Measurements from ENCODE around the gene OR56A5. TPM values are rescaled to one million over a fixed set of nuclear protein-coding genes. Genes with fewer than 3 reads are reported as not detected.
"Not testable (repeated sequence)": the region's sequence is repeated elsewhere in the genome, so short reads cannot be mapped to it uniquely, and the experiment has no call there.

OR56A5 gene
- total RNA-seq, 2 donors from 2014 or later = not detected

DNA sequence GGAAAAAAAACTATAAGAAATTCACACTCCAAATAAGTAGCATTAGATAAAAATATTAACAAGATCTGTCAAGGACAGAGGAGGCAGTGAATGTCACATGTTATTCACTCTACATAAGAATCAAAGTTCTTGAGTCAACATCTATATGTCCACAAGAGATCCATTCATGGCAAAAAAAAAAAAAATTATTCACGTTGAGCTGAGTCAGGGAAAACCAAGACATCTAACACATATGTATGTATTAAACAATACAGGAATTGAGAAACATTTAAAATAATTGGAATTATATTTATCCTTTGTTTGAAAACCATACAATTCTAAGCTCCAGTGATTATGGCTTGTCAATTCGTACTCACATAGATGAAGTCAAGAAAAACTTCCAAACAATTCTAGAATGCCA is 1.3 kb downstream of the OR56A5 start:
- Mint-ChIP-seq H3K36me3 (ENCODE audit: low read depth) (no peaks in the 10 kb centered on the region), H3K27me3 (peaks cover 11% of the 10 kb centered on the region), H3K27ac (no peak overlapping the region), H3K4me3 (no peak overlapping the region), H3K9me3 (peaks cover 15% of the 10 kb centered on the region), H3K4me1 (no peaks in the 10 kb centered on the region)
- ATAC-seq (replicated peaks) = no peak

GRCh38 chr11:5960704-5961320 is 7.5 kb downstream of the OR56A5 start:
- not testable (repeated sequence) for ATAC-seq (replicated peaks); H3K4me3 Mint-ChIP-seq; H3K36me3 Mint-ChIP-seq (ENCODE audit: low read depth); H3K4me1 Mint-ChIP-seq; H3K27me3 Mint-ChIP-seq; H3K27ac Mint-ChIP-seq
- H3K9me3 Mint-ChIP-seq = peaks cover 15% of the 10 kb centered on the region

- Mint-ChIP-seq H3K9me3 (no peaks in the 10 kb centered on the region), H3K27ac (no peak overlapping the region), H3K36me3 (ENCODE audit: low read depth) (no peaks in the 10 kb centered on the region), H3K27me3 (no peaks in the 10 kb centered on the region), H3K4me3 (no peak overlapping the region), H3K4me1 (no peaks in the 10 kb centered on the region)
- no peak for ATAC-seq (replicated peaks)
Measured at GRCh38 chr11:5955586-5955985, 12.7 kb downstream of the OR56A5 start.

DNA sequence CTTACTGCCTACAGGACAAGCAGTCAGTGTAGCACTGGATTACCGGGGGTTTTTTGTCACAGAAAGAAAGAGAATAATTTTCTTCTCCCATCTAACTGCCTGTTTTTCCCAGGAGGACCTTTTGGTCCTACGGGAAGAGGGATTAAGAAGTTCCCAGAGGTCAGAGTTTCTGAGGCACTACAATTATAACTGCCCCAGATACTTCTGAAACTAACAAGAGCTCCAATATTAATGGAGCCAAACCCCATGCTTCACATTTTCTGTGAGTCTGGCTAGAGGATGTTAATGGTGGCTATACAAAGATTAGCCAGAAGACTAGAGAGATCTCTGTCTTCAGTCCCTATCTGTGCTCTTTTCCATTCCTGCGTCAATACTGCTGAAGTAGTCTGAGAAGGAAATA is 26.3 kb downstream of the OR56A5 start, which contains the start of gene OR56A3:
Gene OR56A3, plus strand, starts transcription at position 301 of the 400 bp plus-strand sequence. CDS start 5,096 bp downstream, outside the sequence.
- H3K9me3 Mint-ChIP-seq = no peaks in the 10 kb centered on the region
- no peaks in the 10 kb centered on the region for H3K36me3 Mint-ChIP-seq (ENCODE audit: low read depth)
- no peak for ATAC-seq (replicated peaks)
- H3K27me3 Mint-ChIP-seq = no peaks in the 10 kb centered on the region
- H3K4me1 Mint-ChIP-seq = no peaks in the 10 kb centered on the region
- no peak within 1 kb of the TSS for H3K4me3 Mint-ChIP-seq
- H3K27ac Mint-ChIP-seq = no peak within 1 kb of the TSS

GRCh38 chr11:5940748-5941147 is 27.5 kb downstream of the OR56A5 start:
- H3K9me3 Mint-ChIP-seq = no peaks in the 10 kb centered on the region
- H3K4me3 Mint-ChIP-seq = no peak overlapping the region
- H3K36me3 Mint-ChIP-seq (ENCODE audit: low read depth) = no peaks in the 10 kb centered on the region
- H3K27me3 Mint-ChIP-seq = no peaks in the 10 kb centered on the region
- H3K4me1 Mint-ChIP-seq = no peaks in the 10 kb centered on the region
- ATAC-seq (replicated peaks) = no peak
- H3K27ac Mint-ChIP-seq = no peak overlapping the region

DNA sequence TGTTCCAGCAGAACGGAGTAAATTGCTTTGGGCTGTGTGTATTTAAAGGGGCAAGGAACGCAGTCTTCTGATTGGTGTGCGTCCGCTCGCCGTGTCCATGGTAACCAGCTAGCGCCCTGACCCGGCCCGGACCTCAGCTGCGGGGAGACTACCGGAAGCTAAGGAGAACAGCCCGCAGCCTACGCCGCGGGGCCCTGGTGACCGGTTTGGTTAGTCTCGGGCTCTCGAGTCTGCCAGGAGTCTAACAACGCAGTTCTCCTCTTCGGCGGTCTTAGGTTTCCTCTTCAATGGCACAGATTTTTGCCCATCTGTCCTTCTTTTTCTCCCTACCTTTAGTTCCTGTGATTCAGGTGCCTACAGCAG is 29.7 kb downstream of the OR56A5 start:
- Mint-ChIP-seq H3K4me3 (no peak overlapping the region), H3K9me3 (no peaks in the 10 kb centered on the region), H3K36me3 (ENCODE audit: low read depth) (no peaks in the 10 kb centered on the region), H3K27me3 (no peaks in the 10 kb centered on the region), H3K27ac (no peak overlapping the region), H3K4me1 (no peaks in the 10 kb centered on the region)
- ATAC-seq (replicated peaks) = no peak

DNA sequence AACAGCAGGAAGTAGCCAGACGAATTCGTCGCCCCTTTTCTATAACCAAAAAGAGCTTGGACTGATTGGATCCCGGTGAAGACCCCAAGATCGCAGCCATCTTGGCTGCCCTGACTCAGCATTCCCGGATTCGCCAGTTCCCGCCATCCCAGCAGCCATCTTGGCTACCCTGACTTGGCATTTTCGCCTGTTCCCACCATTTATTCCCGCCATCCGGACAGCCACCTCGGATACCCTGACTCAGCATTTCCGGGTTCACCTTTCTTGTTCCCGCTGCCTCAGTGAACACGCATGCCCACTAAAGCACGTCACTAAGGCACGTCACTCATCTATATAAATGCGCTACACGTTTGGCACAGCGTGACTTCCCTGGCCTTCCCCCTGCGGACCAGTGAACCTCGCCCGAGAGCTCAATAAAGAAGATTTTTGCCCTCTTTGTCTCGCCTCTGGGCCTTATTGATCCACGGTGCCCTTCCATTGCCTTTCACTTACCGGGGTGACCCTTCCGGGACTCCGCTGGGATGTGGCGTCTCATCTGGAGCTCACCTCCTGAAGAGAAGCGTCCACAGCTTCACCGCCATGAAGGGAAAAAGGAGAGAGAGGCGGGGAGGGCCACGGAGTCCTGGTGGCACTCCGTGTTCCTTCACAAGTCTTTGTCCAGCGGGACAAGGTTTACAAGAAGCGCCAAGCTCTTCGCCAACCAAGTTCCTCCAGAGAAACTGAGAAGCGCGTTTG is 30.3 kb downstream of the OR56A5 start:
- no peaks in the 10 kb centered on the region for H3K36me3 Mint-ChIP-seq (ENCODE audit: low read depth)
- ATAC-seq (replicated peaks) = no peak
- no peak overlapping the region for H3K4me3 Mint-ChIP-seq
- no peak overlapping the region for H3K27ac Mint-ChIP-seq
- no peaks in the 10 kb centered on the region for H3K9me3 Mint-ChIP-seq
- H3K27me3 Mint-ChIP-seq = no peaks in the 10 kb centered on the region
- no peaks in the 10 kb centered on the region for H3K4me1 Mint-ChIP-seq

DNA sequence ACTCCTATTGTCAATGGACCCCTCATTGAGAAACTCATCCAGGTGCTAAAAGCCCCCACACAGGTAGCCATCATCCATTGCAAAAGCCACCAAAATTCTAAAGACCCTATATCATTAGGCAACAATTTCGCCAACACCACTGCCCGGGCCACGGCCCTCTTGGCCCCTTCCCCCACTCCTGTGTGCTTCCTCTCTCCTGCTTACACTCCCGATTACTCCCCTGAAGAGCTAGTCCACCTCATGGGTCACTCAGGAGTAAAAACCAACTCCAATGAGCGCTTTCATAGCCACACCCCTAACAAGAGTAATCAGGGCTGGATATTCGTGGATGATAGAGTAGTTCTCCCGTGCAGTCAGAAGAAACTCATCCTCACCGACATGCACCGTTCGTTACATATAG is 35.2 kb downstream of the OR56A5 start:
- Mint-ChIP-seq H3K4me3 (no peak overlapping the region), H3K27me3 (peaks cover 5% of the 10 kb centered on the region), H3K27ac (no peak overlapping the region), H3K36me3 (ENCODE audit: low read depth) (no peaks in the 10 kb centered on the region), H3K4me1 (no peaks in the 10 kb centered on the region), H3K9me3 (peaks cover 19% of the 10 kb centered on the region)
- ATAC-seq (replicated peaks) = no peak

DNA sequence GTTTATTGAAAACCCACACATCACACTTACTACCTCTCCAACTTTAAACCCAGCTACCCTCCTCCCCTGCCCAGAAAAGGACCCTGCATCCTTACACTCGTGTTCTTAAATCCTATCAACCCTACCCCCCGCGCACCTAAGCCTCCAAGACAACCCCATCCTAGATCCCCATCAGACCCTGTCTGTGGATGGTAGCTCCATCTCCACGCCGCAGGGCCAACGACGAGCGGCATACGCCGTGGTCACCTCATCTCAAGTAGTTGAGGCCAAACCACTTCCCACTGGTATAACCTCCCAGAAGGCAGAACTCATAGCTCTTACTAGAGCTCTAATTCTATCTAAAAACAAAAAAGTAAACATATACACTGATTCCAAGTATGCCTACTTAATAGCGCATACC is 35.6 kb downstream of the OR56A5 start:
- Mint-ChIP-seq H3K27ac (no peak overlapping the region), H3K36me3 (ENCODE audit: low read depth) (no peaks in the 10 kb centered on the region), H3K4me3 (no peak overlapping the region), H3K4me1 (no peaks in the 10 kb centered on the region), H3K9me3 (peaks cover 19% of the 10 kb centered on the region), H3K27me3 (peaks cover 5% of the 10 kb centered on the region)
- no peak for ATAC-seq (replicated peaks)

DNA sequence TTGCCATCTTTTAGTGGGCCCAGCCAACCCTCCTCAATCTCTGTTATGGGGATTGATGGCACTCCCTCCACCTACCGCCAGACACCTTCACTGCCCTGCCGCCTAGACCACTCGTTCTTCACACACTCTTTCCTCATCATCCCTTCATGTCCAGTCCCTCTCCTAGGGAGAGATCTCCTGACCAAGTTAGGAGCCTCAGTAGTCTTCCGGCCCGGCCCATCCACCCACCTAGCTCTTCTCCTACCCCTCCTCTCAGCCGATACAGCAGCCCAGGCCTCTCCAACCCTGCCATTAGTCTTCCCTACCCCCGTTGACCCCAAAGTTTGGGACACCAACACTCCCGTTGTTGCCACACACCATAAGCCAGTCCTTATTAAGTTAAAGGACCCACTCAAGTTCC is 37.2 kb downstream of the OR56A5 start:
- no peak overlapping the region for H3K4me3 Mint-ChIP-seq
- no peaks in the 10 kb centered on the region for H3K4me1 Mint-ChIP-seq
- no peak for ATAC-seq (replicated peaks)
- H3K9me3 Mint-ChIP-seq = peaks cover 19% of the 10 kb centered on the region
- no peak overlapping the region for H3K27ac Mint-ChIP-seq
- no peaks in the 10 kb centered on the region for H3K36me3 Mint-ChIP-seq (ENCODE audit: low read depth)
- H3K27me3 Mint-ChIP-seq = peaks cover 5% of the 10 kb centered on the region

DNA sequence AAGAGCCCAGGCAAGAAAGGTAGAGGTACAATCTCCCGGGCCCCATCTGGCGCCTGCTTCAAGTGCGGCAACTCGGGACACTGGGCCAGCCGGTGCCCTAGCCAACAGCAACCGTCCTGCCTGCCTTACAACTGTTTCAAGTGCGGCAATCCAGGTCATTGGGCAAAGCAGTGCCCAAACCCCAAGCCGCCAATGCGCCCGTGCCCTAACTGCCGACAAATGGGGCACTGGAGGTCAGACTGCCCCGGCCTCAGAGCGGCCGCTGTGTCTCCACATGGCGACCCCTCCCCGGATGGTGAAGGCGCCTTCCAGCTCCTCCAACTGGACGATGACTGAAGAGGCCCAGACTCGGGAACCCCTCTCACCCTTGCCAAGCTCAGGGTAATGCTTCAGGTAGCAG is 37.7 kb downstream of the OR56A5 start:
- Mint-ChIP-seq H3K27ac (no peak overlapping the region), H3K27me3 (peaks cover 5% of the 10 kb centered on the region), H3K4me3 (no peak overlapping the region), H3K4me1 (no peaks in the 10 kb centered on the region), H3K36me3 (ENCODE audit: low read depth) (no peaks in the 10 kb centered on the region), H3K9me3 (peaks cover 19% of the 10 kb centered on the region)
- ATAC-seq (replicated peaks) = no peak

- H3K27me3 Mint-ChIP-seq = peaks cover 5% of the 10 kb centered on the region
- no peak overlapping the region for H3K27ac Mint-ChIP-seq
- ATAC-seq (replicated peaks) = no peak
- H3K36me3 Mint-ChIP-seq (ENCODE audit: low read depth) = no peaks in the 10 kb centered on the region
- H3K4me1 Mint-ChIP-seq = no peaks in the 10 kb centered on the region
- peaks cover 22% of the 10 kb centered on the region for H3K9me3 Mint-ChIP-seq
- no peak overlapping the region for H3K4me3 Mint-ChIP-seq
Measured at GRCh38 chr11:5929571-5930368, 38.5 kb downstream of the OR56A5 start.

GRCh38 chr11:5928811-5929210 is 39.5 kb downstream of the OR56A5 start:
- H3K27me3 Mint-ChIP-seq = peaks cover 5% of the 10 kb centered on the region
- H3K27ac Mint-ChIP-seq = no peak overlapping the region
- ATAC-seq (replicated peaks) = no peak
- H3K9me3 Mint-ChIP-seq = peaks cover 25% of the 10 kb centered on the region
- no peaks in the 10 kb centered on the region for H3K4me1 Mint-ChIP-seq
- no peak overlapping the region for H3K4me3 Mint-ChIP-seq
- H3K36me3 Mint-ChIP-seq (ENCODE audit: low read depth) = no peaks in the 10 kb centered on the region

GRCh38 chr11:5928271-5928670 is 40.0 kb downstream of the OR56A5 start:
- H3K4me1 Mint-ChIP-seq = no peaks in the 10 kb centered on the region
- H3K9me3 Mint-ChIP-seq = peaks cover 25% of the 10 kb centered on the region
- peaks cover 5% of the 10 kb centered on the region for H3K27me3 Mint-ChIP-seq
- no peak for ATAC-seq (replicated peaks)
- no peak overlapping the region for H3K4me3 Mint-ChIP-seq
- no peaks in the 10 kb centered on the region for H3K36me3 Mint-ChIP-seq (ENCODE audit: low read depth)
- no peak overlapping the region for H3K27ac Mint-ChIP-seq

DNA sequence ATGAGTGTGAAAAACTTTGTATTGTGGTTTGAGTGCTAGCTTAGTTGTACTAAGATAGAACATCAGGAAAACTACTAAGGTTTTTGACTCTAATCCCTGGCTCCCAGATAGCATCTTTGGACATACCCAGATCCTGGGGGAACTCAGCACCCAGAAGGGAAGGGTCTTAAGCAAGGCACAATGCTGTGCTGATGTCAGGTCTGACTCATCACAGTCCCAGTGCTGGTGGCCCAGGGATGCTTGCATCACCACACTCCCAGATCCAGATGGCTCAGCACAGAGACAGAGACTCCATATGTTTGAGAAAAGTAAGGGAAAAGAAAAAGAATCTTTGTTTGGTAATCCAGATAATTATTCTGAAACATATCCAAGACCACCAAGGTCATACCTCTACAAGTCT is 44.5 kb downstream of the OR56A5 start:
- Mint-ChIP-seq H3K4me1 (no peaks in the 10 kb centered on the region), H3K4me3 (no peak overlapping the region), H3K27me3 (no peaks in the 10 kb centered on the region), H3K36me3 (ENCODE audit: low read depth) (no peaks in the 10 kb centered on the region), H3K9me3 (peaks cover 8% of the 10 kb centered on the region), H3K27ac (no peak overlapping the region)
- no peak for ATAC-seq (replicated peaks)

Measured in activated T-helper 17 cell treated with anti-CD3 and anti-CD28 coated beads, Interleukin-2, amount 50 U/mL, for 72 hours (primary cell).